KMS-11 (cell line): ENCODE results near the gene CDC23.

ENCODE experiments used
- H2AFZ ChIP-seq: fragments of 200-600 bp; sonication (generic); 2 replicates; pipeline ENCODE4 v1.6.1; 2016; ENCODE audit warnings: antibody characterized with exemption, mixed run types, low read depth
- H3K27ac ChIP-seq: fragments of 200-600 bp; sonication (generic); 2 replicates; pipeline ENCODE4 v1.6.1; 2016; ENCODE audit warnings: mild to moderate bottlenecking, mixed run types
- H3K27me3 ChIP-seq: fragments of 200-600 bp; sonication (generic); 2 replicates; pipeline ENCODE4 v1.6.1; 2017; ENCODE audit warnings: mild to moderate bottlenecking, low read depth, mixed run types, moderate library complexity; ENCODE audit not compliant: insufficient read depth
- H3K36me3 ChIP-seq: fragments of 200-600 bp; sonication (generic); 2 replicates; pipeline ENCODE4 v1.6.1; 2017; ENCODE audit warnings: mild to moderate bottlenecking, mixed run types; ENCODE audit not compliant: insufficient read depth
- H3K4me1 ChIP-seq: fragments of 200-600 bp; sonication (generic); 2 replicates; pipeline ENCODE4 v1.6.1; 2016; ENCODE audit warnings: mild to moderate bottlenecking, low read depth, mixed run types; ENCODE audit not compliant: poor library complexity, severe bottlenecking
- H3K4me2 ChIP-seq: fragments of 200-600 bp; sonication (generic); 2 replicates; pipeline ENCODE4 v1.7.0; 2016; ENCODE audit warnings: mild to moderate bottlenecking, mixed run types
- H3K4me3 ChIP-seq: fragments of 200-600 bp; sonication (generic); IDR thresholded peaks from 2 replicates; pipeline ENCODE4 v1.6.1; 2017; ENCODE audit warnings: low read depth, low read length, mixed read lengths; ENCODE audit not compliant: insufficient read depth
- H3K79me2 ChIP-seq: fragments of 200-600 bp; sonication (generic); 2 replicates; pipeline ENCODE4 v1.6.1; 2016; ENCODE audit warnings: low read depth, mixed run types; ENCODE audit not compliant: insufficient read depth
- H3K9ac ChIP-seq: fragments of 200-600 bp; sonication (generic); 2 replicates; pipeline ENCODE4 v1.6.1; 2016; ENCODE audit warnings: mild to moderate bottlenecking, mixed run types
- H4K20me1 ChIP-seq: fragments of 200-600 bp; sonication (generic); 2 replicates; pipeline ENCODE4 v1.6.1; 2016; ENCODE audit warnings: mild to moderate bottlenecking, mixed run types; ENCODE audit not compliant: insufficient read depth
- CTCF ChIP-seq: fragments of 200-600 bp; sonication (generic); conservative IDR thresholded peaks from 2 replicates; pipeline ENCODE4 v1.6.1; 2017; ENCODE audit warnings: low read depth, mild to moderate bottlenecking, antibody characterized with exemption, low read length, moderate library complexity, mixed read lengths

CDC23 gene

GRCh38 chr5:138234651-138235050 is 21.5 kb upstream of the CDC23 start:
- Histone ChIP-seq H3K36me3 (no peaks in the 10 kb centered on the region), H3K27ac (no peak overlapping the region), H3K4me2 (no peak overlapping the region), H3K9ac (no peak overlapping the region), H3K4me3 (no peak overlapping the region), H3K4me1 (no peaks in the 10 kb centered on the region), H4K20me1 (no peaks in the 10 kb centered on the region), H3K27me3 (no peaks in the 10 kb centered on the region), H3K79me2 (no peaks in the 10 kb centered on the region), H2AFZ (no peak overlapping the region)
- no peak for TF ChIP-seq CTCF

GRCh38 chr5:138233280-138233679 is 20.2 kb upstream of the CDC23 start:
- Histone ChIP-seq H3K4me1 (no peaks in the 10 kb centered on the region), H3K4me2 (no peak overlapping the region), H4K20me1 (no peaks in the 10 kb centered on the region), H3K4me3 (no peak overlapping the region), H3K9ac (no peak overlapping the region), H3K36me3 (no peaks in the 10 kb centered on the region), H2AFZ (no peak overlapping the region), H3K79me2 (no peaks in the 10 kb centered on the region), H3K27ac (no peak overlapping the region), H3K27me3 (no peaks in the 10 kb centered on the region)
- TF ChIP-seq CTCF, result no peak

DNA sequence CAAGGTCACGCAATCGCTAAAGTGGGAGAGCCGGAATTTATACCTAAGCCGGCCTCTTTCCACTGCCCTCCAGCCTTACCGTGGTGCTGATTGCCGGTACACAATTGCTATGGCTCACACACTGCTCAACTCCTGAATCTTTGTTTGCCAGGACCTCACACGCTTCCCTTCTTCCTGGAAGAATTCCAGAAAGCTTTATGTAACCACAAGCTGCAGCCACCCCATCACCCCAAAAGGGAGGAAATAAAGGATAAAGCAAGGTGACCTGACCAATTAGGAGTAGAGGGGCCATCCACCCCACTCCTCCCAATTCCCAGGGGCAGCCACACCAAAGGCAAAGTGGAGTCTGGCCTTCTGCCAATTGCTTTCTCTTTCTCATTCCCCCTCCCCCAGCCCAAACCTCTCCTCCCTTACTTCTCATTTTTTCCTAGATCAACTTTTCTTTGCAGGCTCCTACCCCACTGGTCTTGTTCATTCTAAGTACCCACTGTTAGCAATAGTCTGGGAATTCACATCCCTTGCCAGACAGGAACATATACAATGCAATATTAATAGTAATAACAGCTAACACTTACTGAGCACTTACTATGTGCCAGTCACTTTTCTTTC is 18.0 kb upstream of the CDC23 start:
- Histone ChIP-seq H4K20me1 (no peaks in the 10 kb centered on the region), H3K79me2 (no peaks in the 10 kb centered on the region), H3K27ac (no peak overlapping the region), H3K9ac (no peak overlapping the region), H3K27me3 (no peaks in the 10 kb centered on the region), H3K4me1 (no peaks in the 10 kb centered on the region), H3K36me3 (no peaks in the 10 kb centered on the region), H3K4me3 (no peak overlapping the region), H3K4me2 (no peak overlapping the region), H2AFZ (no peak overlapping the region)
- no peak for TF ChIP-seq CTCF

- H3K27me3 ChIP-seq, result no peaks in the 10 kb centered on the region
- TF ChIP-seq CTCF, result no peak
- no peaks in the 10 kb centered on the region for H4K20me1 ChIP-seq
- no peak overlapping the region for H3K4me2 ChIP-seq
- no peaks in the 10 kb centered on the region for H3K79me2 ChIP-seq
- no peaks in the 10 kb centered on the region for H3K4me1 ChIP-seq
- H3K9ac ChIP-seq, result no peak overlapping the region
- no peak overlapping the region for H2AFZ ChIP-seq
- H3K27ac ChIP-seq, result no peak overlapping the region
- H3K36me3 ChIP-seq, result no peaks in the 10 kb centered on the region
- no peak overlapping the region for H3K4me3 ChIP-seq
These were observed 17.1 kb upstream of the CDC23 start for GRCh38 chr5:138230261-138230660.
